ENCODE data around the gene TMEM11.
"Not testable (repeated sequence)": the region's sequence is repeated elsewhere in the genome, so short reads cannot be mapped to it uniquely, and the experiment has no call there.

TMEM11 gene

DNA sequence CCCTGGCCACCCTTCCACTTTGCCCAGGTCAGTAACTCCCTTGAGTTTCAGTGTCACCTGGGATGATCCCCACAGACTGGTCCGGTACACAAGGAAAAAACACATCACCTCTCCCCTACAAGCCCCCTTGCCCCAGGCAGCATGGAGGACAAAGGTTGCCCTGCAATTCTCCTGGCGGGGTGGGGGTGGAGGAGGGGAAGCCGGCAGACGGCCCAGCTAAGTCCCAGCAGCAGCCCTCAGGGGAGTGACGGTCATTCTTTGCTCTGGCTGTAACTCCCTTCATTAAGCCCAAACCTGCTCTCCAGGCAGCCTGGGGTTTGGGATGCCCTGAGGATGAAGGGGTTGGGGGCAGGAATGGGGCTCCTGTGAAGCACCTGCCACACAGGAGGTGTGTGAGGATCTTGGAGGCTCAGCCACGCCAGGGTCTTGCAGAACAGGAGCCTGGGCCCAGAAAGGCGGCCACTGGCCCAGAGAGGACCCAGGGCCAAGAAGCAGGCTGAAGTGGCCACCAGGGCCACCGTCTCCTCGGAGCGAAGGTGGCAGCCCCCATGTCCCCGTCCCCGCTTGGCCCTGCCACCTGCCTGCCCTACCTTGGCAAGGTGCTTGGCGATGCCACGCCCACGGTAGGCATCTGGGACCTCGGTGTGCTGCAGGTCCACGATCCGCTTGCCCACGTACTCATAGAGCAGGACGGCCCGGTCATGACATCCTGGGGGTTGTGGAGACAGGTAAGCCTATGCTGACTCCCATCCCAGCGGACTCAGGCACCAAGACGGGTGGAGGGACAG is 29.7 kb upstream of the TMEM11 start:
- in situ Hi-C loops (cut with HindIII; ENCODE audit: low pct_ligation_motif_present, low pct_unique_long_range_greater_than_20kb, low sequenced_read_pairs): no loop called here
- no peak for DNase-seq

DNA sequence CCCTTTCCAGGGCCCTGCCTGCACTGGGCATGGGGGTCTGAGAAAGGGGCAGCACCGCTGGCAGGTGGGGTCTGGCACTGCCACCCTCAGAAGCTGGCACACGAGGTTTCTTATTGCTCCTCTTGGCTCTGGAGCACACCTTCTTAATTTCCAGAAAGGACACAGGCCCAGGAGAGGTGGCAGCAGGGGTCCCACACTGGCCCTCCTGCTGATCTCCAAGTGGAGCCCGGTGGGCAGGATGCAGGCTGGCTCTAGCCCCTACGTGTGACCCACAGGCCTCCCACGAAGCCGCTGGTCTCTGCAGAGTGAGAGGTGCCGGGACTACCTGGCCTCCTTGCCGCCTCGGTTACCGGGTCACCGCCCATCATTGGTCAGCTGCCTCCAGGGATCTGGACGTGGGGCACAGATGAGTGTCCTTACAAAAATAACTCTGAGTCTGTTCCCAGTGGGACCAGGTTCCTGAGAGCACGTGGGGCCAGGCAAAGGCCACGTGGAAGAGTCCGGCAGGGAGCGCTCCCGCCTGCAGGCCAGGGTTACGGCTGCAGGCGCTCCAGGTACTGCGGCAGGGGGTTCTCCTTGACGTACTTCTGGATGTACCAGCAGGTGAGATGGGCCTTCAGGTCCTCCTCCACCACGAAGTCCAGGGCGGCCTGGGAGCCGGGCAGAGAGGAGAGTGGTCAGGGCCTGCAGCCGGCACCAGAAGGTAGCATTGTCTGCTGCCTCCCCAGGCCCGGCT is 29.0 kb upstream of the TMEM11 start:
- in situ Hi-C loops (cut with HindIII; ENCODE audit: low pct_ligation_motif_present, low pct_unique_long_range_greater_than_20kb, low sequenced_read_pairs): no loop called here
- no peak for DNase-seq

GRCh38 chr17:21242026-21242697 is 28.2 kb upstream of the TMEM11 start:
- in situ Hi-C loops (cut with HindIII; ENCODE audit: low pct_ligation_motif_present, low pct_unique_long_range_greater_than_20kb, low sequenced_read_pairs): no loop called here
- DNase-seq: no peak

DNA sequence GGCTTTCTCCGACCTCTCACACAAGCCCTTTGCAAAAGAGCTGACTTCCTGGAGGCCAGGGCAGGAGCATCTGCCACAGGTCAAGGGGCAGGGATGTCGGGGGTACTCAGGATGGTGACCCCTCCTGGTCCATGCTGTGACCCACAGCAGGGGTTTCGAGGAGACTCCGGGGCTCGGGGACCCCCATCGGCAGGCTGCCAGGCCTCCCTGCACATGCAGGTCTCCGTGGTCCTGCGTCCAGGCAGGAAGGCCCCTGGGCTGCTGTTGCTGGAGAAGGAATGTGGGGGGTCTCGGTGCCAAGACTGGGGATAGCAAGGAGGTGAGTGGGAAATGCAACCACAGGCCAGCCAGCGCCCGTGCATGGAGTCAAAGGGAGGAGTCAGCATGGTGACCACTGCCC is 27.6 kb upstream of the TMEM11 start:
- in situ Hi-C loops (cut with HindIII; ENCODE audit: low pct_ligation_motif_present, low pct_unique_long_range_greater_than_20kb, low sequenced_read_pairs): no loop called here
- DNase-seq: no peak

GRCh38 chr17:21240369-21241055 is 26.6 kb upstream of the TMEM11 start:
- DNase-seq: no peak
- in situ Hi-C loops (cut with HindIII; ENCODE audit: low pct_ligation_motif_present, low pct_unique_long_range_greater_than_20kb, low sequenced_read_pairs): no loop called here

- DNase-seq: peak; percentile 46
- in situ Hi-C loops (cut with HindIII; ENCODE audit: low pct_ligation_motif_present, low pct_unique_long_range_greater_than_20kb, low sequenced_read_pairs): no loop called here
These were observed 25.9 kb upstream of the TMEM11 start for GRCh38 chr17:21239680-21240368.

- in situ Hi-C loops (cut with HindIII; ENCODE audit: low pct_ligation_motif_present, low pct_unique_long_range_greater_than_20kb, low sequenced_read_pairs): no loop called here
- DNase-seq: no peak
These were observed 22.0 kb upstream of the TMEM11 start for GRCh38 chr17:21235921-21236320.

DNA sequence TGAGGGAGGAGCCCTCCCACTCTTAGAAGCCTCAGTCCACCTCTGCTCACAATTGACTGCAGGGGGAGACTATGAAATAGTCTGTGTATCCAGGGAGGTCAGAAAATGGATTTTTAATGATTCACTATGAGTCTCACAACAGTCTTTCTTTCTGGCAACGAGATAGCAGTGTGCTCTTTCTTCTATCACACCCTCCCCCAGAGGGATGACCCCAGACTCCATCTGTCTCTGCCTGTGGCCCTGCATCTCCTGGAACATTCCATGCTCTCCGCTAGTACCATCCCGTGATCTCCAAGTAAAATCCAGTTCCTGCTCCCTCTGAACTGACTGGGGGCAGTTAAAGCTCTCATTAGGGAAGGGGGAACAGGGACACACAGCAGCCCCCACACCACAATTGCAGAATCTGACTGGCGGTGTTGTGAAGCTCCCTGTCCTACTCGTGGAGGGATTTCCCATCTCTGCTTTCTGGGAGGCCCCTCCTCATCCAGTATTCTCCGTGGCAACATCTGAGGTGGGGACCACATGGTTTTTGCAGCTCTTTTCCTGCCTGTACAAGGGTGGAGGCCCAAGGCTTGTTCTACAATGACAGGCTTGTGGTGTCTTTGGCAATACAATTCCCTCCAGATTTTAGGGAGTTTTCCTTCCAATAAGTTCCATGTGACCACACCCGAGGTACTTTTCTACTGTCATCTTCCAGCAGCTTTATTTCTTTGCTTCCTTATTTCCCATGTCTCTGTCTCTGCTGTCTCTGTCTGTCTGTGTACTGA is 19.8 kb upstream of the TMEM11 start:
- in situ Hi-C loops (cut with HindIII; ENCODE audit: low pct_ligation_motif_present, low pct_unique_long_range_greater_than_20kb, low sequenced_read_pairs): no loop called here
- no peak for DNase-seq

GRCh38 chr17:21232033-21232749 is 18.2 kb upstream of the TMEM11 start:
- DNase-seq: no peak
- in situ Hi-C loops (cut with HindIII; ENCODE audit: low pct_ligation_motif_present, low pct_unique_long_range_greater_than_20kb, low sequenced_read_pairs): no loop called here

- DNase-seq: no peak
- in situ Hi-C loops (cut with HindIII; ENCODE audit: low pct_ligation_motif_present, low pct_unique_long_range_greater_than_20kb, low sequenced_read_pairs): no loop called here
These were observed 17.6 kb upstream of the TMEM11 start for GRCh38 chr17:21231533-21231932.

GRCh38 chr17:21228845-21229244 is 14.9 kb upstream of the TMEM11 start:
- no peak for DNase-seq
- in situ Hi-C loops (cut with HindIII; ENCODE audit: low pct_ligation_motif_present, low pct_unique_long_range_greater_than_20kb, low sequenced_read_pairs): no loop called here

DNA sequence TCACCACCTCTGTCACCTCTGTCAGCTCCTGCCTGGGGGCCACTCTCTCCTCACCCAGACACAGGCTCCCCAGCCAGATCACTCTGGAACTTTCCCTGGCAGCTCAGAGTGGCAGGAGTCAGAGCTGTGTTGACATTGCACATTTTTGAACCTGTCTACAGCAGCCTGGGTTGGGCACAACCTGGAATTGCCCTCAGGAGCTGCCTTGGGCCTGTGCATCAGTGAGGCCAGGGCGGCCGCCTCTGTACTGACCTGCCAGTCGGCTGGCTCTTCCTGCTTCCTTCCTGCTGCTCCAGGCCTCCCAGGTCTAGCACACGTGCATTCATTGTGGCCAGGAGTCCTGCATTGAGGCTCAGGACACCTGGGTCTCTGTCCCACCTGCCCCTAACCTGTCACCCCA is 14.2 kb upstream of the TMEM11 start:
- in situ Hi-C loops (cut with HindIII; ENCODE audit: low pct_ligation_motif_present, low pct_unique_long_range_greater_than_20kb, low sequenced_read_pairs): no loop called here
- no peak for DNase-seq

- DNase-seq; in situ Hi-C loops (cut with HindIII; ENCODE audit: low pct_ligation_motif_present, low pct_unique_long_range_greater_than_20kb, low sequenced_read_pairs): not testable (repeated sequence)
These were observed 13.3 kb upstream of the TMEM11 start for GRCh38 chr17:21227277-21227676.

DNA sequence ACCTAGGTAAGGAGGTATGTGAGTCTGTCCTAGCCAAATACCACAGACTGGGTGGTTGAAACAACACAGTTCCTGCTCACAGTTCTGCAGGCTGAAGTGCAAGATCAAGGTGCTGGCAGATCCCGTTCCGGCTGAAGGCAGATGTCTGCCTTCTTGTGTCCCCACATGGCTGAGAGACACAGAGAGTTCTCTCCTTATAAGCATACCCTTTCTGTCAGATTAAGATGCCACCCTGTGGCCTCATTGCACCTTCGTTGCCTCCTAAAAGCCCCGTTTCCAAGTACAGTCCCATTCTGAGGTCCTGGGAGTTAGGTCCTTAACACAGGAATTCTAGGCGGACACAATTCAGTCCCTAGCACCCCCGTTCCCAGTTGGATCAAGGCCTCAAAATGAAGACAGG is 9.1 kb upstream of the TMEM11 start:
- in situ Hi-C loops (cut with HindIII; ENCODE audit: low pct_ligation_motif_present, low pct_unique_long_range_greater_than_20kb, low sequenced_read_pairs): no loop called here
- no peak for DNase-seq

GRCh38 chr17:21218831-21219380 is 4.9 kb upstream of the TMEM11 start:
- no peak for DNase-seq
- in situ Hi-C loops (cut with HindIII; ENCODE audit: low pct_ligation_motif_present, low pct_unique_long_range_greater_than_20kb, low sequenced_read_pairs): no loop called here

GRCh38 chr17:21218101-21218500 is 4.1 kb upstream of the TMEM11 start:
- in situ Hi-C loops (cut with HindIII; ENCODE audit: low pct_ligation_motif_present, low pct_unique_long_range_greater_than_20kb, low sequenced_read_pairs): no loop called here
- no peak for DNase-seq

- no peak for DNase-seq
- in situ Hi-C loops (cut with HindIII; ENCODE audit: low pct_ligation_motif_present, low pct_unique_long_range_greater_than_20kb, low sequenced_read_pairs): no loop called here
These were observed 3.4 kb upstream of the TMEM11 start for GRCh38 chr17:21217346-21217745.

All from ACHN (cell line).